CD4-positive, alpha-beta T cell treated with Interleukin-2 at 100 ng/mL for 4 hours (primary cell): ENCODE data around the gene AP4S1.
"Not testable (repeated sequence)": the region's sequence is repeated elsewhere in the genome, so short reads cannot be mapped to it uniquely, and the experiment has no call there.

ENCODE experiments used
- DNase-seq: peaks from one replicate; pipeline ENCODE4 v3.0.0-alpha.2; 2020; ENCODE audit warnings: low spot score

AP4S1 gene

GRCh38 chr14:31043379-31043778, 17.9 kb downstream of the AP4S1 start:
- DNase-seq, result no peak

GRCh38 chr14:31045501-31046080, 20.1 kb downstream of the AP4S1 start:
- DNase-seq, result no peak

GRCh38 chr14:31047503-31047902, 22.1 kb downstream of the AP4S1 start:
- DNase-seq, result no peak

- DNase-seq, result no peak
Observed at GRCh38 chr14:31051023-31051422, 25.6 kb downstream of the AP4S1 start.

GRCh38 chr14:31051511-31051910, 26.1 kb downstream of the AP4S1 start:
- DNase-seq, result no peak

GRCh38 chr14:31052905-31053586, 27.6 kb downstream of the AP4S1 start:
- not testable (repeated sequence) for DNase-seq

- no peak for DNase-seq
Observed at GRCh38 chr14:31057035-31057434, 31.6 kb downstream of the AP4S1 start.

GRCh38 chr14:31057701-31058364, 32.4 kb downstream of the AP4S1 start:
- DNase-seq, result no peak

GRCh38 chr14:31059152-31059924, 33.9 kb downstream of the AP4S1 start:
- no peak for DNase-seq

GRCh38 chr14:31060253-31060875, 34.9 kb downstream of the AP4S1 start:
- no peak for DNase-seq

GRCh38 chr14:31062908-31063307, 37.5 kb downstream of the AP4S1 start:
- DNase-seq, result not testable (repeated sequence)

GRCh38 chr14:31068235-31068634, 42.8 kb downstream of the AP4S1 start:
- DNase-seq, result no peak

- no peak for DNase-seq
Observed at GRCh38 chr14:31069343-31069742, 43.9 kb downstream of the AP4S1 start.

GRCh38 chr14:31070431-31070830, 45.0 kb downstream of the AP4S1 start:
- no peak for DNase-seq

GRCh38 chr14:31071151-31071550, 45.7 kb downstream of the AP4S1 start:
- DNase-seq, result no peak

GRCh38 chr14:31075144-31075543, 49.7 kb downstream of the AP4S1 start:
- DNase-seq, result no peak

- DNase-seq, result no peak
Observed at GRCh38 chr14:31078766-31079165, 53.3 kb downstream of the AP4S1 start.

GRCh38 chr14:31080056-31080455, 54.6 kb downstream of the AP4S1 start:
- no peak for DNase-seq

- no peak for DNase-seq
Observed at GRCh38 chr14:31080484-31080883, 55.0 kb downstream of the AP4S1 start.

GRCh38 chr14:31083781-31084180, 58.3 kb downstream of the AP4S1 start:
- DNase-seq, result no peak

- DNase-seq, result no peak
Observed at GRCh38 chr14:31084385-31084784, 58.9 kb downstream of the AP4S1 start.

GRCh38 chr14:31085027-31085426, 59.6 kb downstream of the AP4S1 start:
- DNase-seq, result no peak
